K562 (cell line): ENCODE results near the gene TBX6. TPM values are rescaled to one million over a fixed set of nuclear protein-coding genes. Genes with fewer than 3 reads are reported as not detected.

Experiments used
- E2F6 ChIP-seq, 2 experiments: IDR thresholded peaks; 2 replicates each; pipeline ENCODE4 v1.6.1; 2011; ENCODE audit warnings: borderline replicate concordance in 1 of 2, control low read depth in 1 of 2, low read depth in 1 of 2, low read length in 1 of 2, mild to moderate bottlenecking in 1 of 2, mixed read lengths in 1 of 2, moderate library complexity in 1 of 2; ENCODE audit not compliant: insufficient read depth in 1 of 2, insufficient read length in 1 of 2, poor library complexity in 1 of 2, severe bottlenecking in 1 of 2; ENCODE audit errors: extremely low read depth in 1 of 2
- GTF2E2 ChIP-seq: fragments of 200-800 bp; sonication (Bioruptor generic); IDR thresholded peaks from 2 replicates; pipeline ENCODE4 v1.6.1; 2016; ENCODE audit warnings: missing genetic modification characterization, missing compliant biosample characterization
- HDAC3 ChIP-seq: fragments of 450-650 bp; IDR thresholded peaks from 2 replicates; pipeline ENCODE4 v1.6.1; 2018; ENCODE audit warnings: borderline replicate concordance, mild to moderate bottlenecking, moderate library complexity; ENCODE audit not compliant: partially characterized antibody
- ILF3 ChIP-seq: fragments of 450-650 bp; IDR thresholded peaks from 2 replicates; pipeline ENCODE4 v1.6.1; 2018; ENCODE audit warnings: antibody characterized with exemption, mild to moderate bottlenecking, moderate library complexity, borderline replicate concordance
- MTA1 ChIP-seq: fragments of 450-650 bp; IDR thresholded peaks from 2 replicates; pipeline ENCODE4 v1.6.1; 2017; ENCODE audit warnings: borderline replicate concordance
- PATZ1 ChIP-seq: fragments of 250-450 bp; sonication (Bioruptor Pico); IDR thresholded peaks from 2 replicates; pipeline ENCODE4 v1.5.0; 2020; ENCODE audit warnings: mild to moderate bottlenecking, borderline replicate concordance
- PHF20 ChIP-seq: fragments of 450-650 bp; IDR thresholded peaks from 2 replicates; pipeline ENCODE4 v1.6.1; 2018; ENCODE audit not compliant: partially characterized antibody
- SIN3A ChIP-seq, 2 experiments: fragments of 150-350 bp in 1 of 2; IDR thresholded peaks; 2 replicates each; pipeline ENCODE4 v1.6.1; 2011 to 2016; ENCODE audit warnings: borderline replicate concordance in 2 of 2, low read depth in 2 of 2, low read length in 2 of 2, mild to moderate bottlenecking in 2 of 2, moderate library complexity in 2 of 2; ENCODE audit not compliant: control insufficient read depth in 1 of 2
- SOX6 ChIP-seq: fragments of 450-650 bp; IDR thresholded peaks from 2 replicates; pipeline ENCODE4 v1.6.1; 2014; ENCODE audit warnings: mild to moderate bottlenecking
- SRSF7 ChIP-seq: fragments of 200-400 bp; formaldehyde crosslinking; optimal IDR thresholded peaks from 2 replicates; pipeline ENCODE3; 2017; ENCODE audit warnings: mild to moderate bottlenecking, low read depth, low read length
- ZNF57 ChIP-seq: fragments of 450-650 bp; formaldehyde crosslinking; IDR thresholded peaks from 2 replicates; pipeline ENCODE4 v1.4.0; 2020; ENCODE audit warnings: mild to moderate bottlenecking, moderate library complexity
- ZNF589 ChIP-seq: fragments of 200-800 bp; sonication (Bioruptor generic); IDR thresholded peaks from 2 replicates; pipeline ENCODE4 v1.6.1; 2016; ENCODE audit warnings: low read depth, missing genetic modification characterization, missing compliant biosample characterization
- ZNF766 ChIP-seq: fragments of 200-800 bp; sonication (Bioruptor generic); conservative IDR thresholded peaks from 2 replicates; pipeline ENCODE4 v1.6.1; 2016; ENCODE audit warnings: missing genetic modification characterization, missing compliant biosample characterization
- ZNF830 ChIP-seq: fragments of 250-450 bp; sonication (Bioruptor Pico); IDR thresholded peaks from 2 replicates; pipeline ENCODE4 v1.5.0; 2021; ENCODE audit warnings: mild to moderate bottlenecking
- polyA plus RNA-seq, 8 experiments: library from polyadenylated mRNA; depleted of rRNA in 4 of 8; stranded (reverse) in 5 of 8; unstranded in 3 of 8; fragments of >200 nt; fragmentation: Nextera tagmentation in 2 of 8; fragmentation: Illumina TruSeq in 1 of 8; extraction: Ambion mirVana in 2 of 8; extraction: Trizol in 1 of 8; gene quantifications; 2 replicates each; pipeline versions ENCODE4 v1.2.1 to v1.2.3, GENCODE V29; 2011 to 2014; ENCODE audit warnings: inconsistent platforms in 1 of 8, missing spikeins in 1 of 8
- total RNA-seq, 7 experiments: library from RNA; depleted of rRNA in 6 of 7; stranded (reverse); fragments of >200 nt in 6 of 7; fragmentation: Illumina TruSeq in 2 of 7; extraction: Trizol in 2 of 7; gene quantifications; 2 replicates each; pipeline versions ENCODE4 v1.2.1 to v1.2.3, GENCODE V29; 2011 to 2021; ENCODE audit warnings: low replicate concordance in 1 of 7
- TF ChIP-seq, protein P1 (sequence below): fragments of 450-650 bp; formaldehyde crosslinking; IDR thresholded peaks from 2 replicates; pipeline ENCODE4 v1.4.0; 2022; ENCODE audit warnings: missing genetic modification characterization
- TF ChIP-seq, protein P2 (sequence below): sonication (generic); formaldehyde crosslinking; IDR thresholded peaks from 2 replicates; pipeline ENCODE4 v1.9.0; 2022; ENCODE audit warnings: mild to moderate bottlenecking, missing genetic modification reagents
- TF ChIP-seq, protein P3 (sequence below), 2 experiments: fragments of 450-650 bp; IDR thresholded peaks; 2 replicates each; pipeline ENCODE4 v1.6.1; 2018; ENCODE audit warnings: mild to moderate bottlenecking in 2 of 2, low read depth in 1 of 2; ENCODE audit not compliant: partially characterized antibody in 2 of 2

Gene TBX6
- total and polyA plus RNA-seq, 9 of the 15 experiments (the other 6 are each of a cell fraction or from before 2014, with no cell fraction given) = 0.07 to 0.58 (median 0.11) TPM; not detected in 2

DNA sequence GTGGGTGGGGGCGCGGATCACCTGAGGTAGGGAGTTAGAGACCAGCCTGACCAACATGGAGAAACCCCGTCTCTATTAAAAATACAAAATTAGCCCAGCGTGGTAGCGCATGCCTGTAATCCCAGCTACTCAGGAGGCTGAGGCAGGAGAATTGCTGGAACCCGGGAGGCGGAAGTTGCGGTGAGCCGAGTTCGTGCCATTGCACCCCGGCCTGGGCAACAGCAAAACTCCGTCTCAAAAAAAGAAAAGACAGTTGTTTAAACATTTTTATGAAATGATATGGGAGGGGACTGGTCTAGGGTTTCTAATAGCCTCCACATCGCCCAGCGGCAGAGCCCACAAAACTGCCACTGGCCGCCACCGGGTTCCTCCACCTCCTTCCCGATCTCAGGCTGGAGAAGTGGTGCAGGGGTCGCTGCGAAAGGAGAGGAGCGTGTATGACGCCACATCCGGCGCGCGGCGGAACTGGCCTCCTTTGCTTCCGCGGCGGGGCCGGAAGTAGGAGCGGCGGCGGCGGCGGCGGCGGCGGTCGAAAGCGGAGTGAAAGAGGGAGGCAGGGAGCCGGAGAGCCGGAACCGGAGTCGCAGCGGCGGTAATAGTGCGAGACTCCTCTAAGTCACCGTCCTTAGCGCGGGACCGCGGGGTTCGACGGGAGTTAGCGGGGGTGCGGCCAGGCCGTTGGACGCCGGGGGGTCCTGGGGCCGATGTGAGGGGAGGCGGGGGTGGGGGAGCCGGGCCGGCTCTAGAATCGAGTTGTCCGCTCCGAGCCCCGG, 16.0 kb downstream of the TBX6 start, which contains the start of gene PPP4C (continued):
- TF ChIP-seq E2F6 (IDR thresholded peaks at IDR 0.05; ENCODE audit: borderline replicate concordance in 1 of 2, extremely low read depth in 1 of 2, insufficient read depth in 1 of 2, insufficient read length in 1 of 2, low read depth in 1 of 2, low read length in 1 of 2, poor library complexity in 1 of 2, severe bottlenecking in 1 of 2) = no peak
- TF ChIP-seq ILF3 = no peak
- TF ChIP-seq ZNF766 (CRISPR knock-in tag) = peak; percentile 17; the same call in 1 of the 2 replicates
- TF ChIP-seq ZNF589 (CRISPR knock-in tag) = 0 out of 2 replicates have a peak, but pooled peaks have one; percentile 36
- no peak for TF ChIP-seq HDAC3
- no peak for TF ChIP-seq PATZ1 (CRISPR knock-in tag)
- TF ChIP-seq SIN3A (IDR thresholded peaks at IDR 0.05; ENCODE audit: borderline replicate concordance in 2 of 2, control insufficient read depth in 1 of 2, low read depth in 2 of 2, low read length in 2 of 2) = peak in 1 of 2 experiments; percentile 29; a peak in 2 of 4 replicates
- TF ChIP-seq, protein P1, sequence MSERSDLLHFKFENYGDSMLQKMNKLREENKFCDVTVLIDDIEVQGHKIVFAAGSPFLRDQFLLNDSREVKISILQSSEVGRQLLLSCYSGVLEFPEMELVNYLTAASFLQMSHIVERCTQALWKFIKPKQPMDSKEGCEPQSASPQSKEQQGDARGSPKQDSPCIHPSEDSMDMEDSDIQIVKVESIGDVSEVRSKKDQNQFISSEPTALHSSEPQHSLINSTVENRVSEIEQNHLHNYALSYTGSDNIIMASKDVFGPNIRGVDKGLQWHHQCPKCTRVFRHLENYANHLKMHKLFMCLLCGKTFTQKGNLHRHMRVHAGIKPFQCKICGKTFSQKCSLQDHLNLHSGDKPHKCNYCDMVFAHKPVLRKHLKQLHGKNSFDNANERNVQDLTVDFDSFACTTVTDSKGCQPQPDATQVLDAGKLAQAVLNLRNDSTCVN (CRISPR knock-in tag) = peak; percentile 46; the same call in 1 of the 2 replicates
- TF ChIP-seq PHF20 = peak; percentile 80
- no peak for TF ChIP-seq ZNF57 (CRISPR knock-in tag)
- TF ChIP-seq, protein P2, sequence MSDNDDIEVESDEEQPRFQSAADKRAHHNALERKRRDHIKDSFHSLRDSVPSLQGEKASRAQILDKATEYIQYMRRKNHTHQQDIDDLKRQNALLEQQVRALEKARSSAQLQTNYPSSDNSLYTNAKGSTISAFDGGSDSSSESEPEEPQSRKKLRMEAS (CRISPR knock-in tag) = 0 out of 2 replicates have a peak, but pooled peaks have one; percentile 36
- no peak; the same call in 1 of the 2 replicates for TF ChIP-seq SOX6
- TF ChIP-seq SRSF7 = no peak
- peak; percentile 84; the same call in 1 of the 2 replicates for TF ChIP-seq ZNF830 (CRISPR knock-in tag)
- no peak; the same call in 1 of the 2 replicates for TF ChIP-seq GTF2E2 (tag)
- peak; percentile 71 for TF ChIP-seq MTA1
- TF ChIP-seq, protein P3, sequence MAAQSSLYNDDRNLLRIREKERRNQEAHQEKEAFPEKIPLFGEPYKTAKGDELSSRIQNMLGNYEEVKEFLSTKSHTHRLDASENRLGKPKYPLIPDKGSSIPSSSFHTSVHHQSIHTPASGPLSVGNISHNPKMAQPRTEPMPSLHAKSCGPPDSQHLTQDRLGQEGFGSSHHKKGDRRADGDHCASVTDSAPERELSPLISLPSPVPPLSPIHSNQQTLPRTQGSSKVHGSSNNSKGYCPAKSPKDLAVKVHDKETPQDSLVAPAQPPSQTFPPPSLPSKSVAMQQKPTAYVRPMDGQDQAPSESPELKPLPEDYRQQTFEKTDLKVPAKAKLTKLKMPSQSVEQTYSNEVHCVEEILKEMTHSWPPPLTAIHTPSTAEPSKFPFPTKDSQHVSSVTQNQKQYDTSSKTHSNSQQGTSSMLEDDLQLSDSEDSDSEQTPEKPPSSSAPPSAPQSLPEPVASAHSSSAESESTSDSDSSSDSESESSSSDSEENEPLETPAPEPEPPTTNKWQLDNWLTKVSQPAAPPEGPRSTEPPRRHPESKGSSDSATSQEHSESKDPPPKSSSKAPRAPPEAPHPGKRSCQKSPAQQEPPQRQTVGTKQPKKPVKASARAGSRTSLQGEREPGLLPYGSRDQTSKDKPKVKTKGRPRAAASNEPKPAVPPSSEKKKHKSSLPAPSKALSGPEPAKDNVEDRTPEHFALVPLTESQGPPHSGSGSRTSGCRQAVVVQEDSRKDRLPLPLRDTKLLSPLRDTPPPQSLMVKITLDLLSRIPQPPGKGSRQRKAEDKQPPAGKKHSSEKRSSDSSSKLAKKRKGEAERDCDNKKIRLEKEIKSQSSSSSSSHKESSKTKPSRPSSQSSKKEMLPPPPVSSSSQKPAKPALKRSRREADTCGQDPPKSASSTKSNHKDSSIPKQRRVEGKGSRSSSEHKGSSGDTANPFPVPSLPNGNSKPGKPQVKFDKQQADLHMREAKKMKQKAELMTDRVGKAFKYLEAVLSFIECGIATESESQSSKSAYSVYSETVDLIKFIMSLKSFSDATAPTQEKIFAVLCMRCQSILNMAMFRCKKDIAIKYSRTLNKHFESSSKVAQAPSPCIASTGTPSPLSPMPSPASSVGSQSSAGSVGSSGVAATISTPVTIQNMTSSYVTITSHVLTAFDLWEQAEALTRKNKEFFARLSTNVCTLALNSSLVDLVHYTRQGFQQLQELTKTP (IDR thresholded peaks at IDR 0.05; ENCODE audit: low read depth in 1 of 2, partially characterized antibody in 2 of 2) = no peak
